NCI-H146 treated with DMSO at 0.1 percent for 48 hours (cell line): ENCODE measurements around the gene AJAP1.

ENCODE experiments used
- DNase-seq: peaks from one replicate; lab custom pipeline; 2025; ENCODE audit not compliant: unreplicated experiment; lab: John Stamatoyannopoulos, UW

The AJAP1 gene

GRCh38 chr1:4729090-4729471 is 74.7 kb downstream of the AJAP1 start:
- DNase-seq = no peak

DNA sequence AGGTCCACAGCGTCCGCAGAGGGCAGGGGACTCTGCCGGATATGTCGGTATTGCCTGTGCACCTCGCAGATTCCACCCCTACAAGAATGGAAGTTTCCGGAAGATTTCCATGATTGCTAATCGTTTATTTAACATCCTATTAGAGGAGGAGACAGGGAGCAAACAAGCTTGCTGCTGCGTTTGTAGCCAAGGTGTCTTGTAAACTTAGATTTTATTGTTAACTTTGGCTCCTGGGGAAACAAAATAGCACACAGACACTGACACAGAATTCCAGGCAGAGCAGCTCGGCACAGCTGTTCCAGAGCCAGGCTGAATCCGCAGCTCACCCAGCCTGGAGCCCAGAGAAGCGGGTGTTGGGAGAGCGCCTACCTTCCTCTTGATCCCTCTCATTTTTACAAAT is 75.7 kb downstream of the AJAP1 start:
- DNase-seq = no peak

- no peak for DNase-seq
Observed at GRCh38 chr1:4733446-4734177, 79.2 kb downstream of the AJAP1 start.

- no peak for DNase-seq
Observed at GRCh38 chr1:4734219-4734618, 79.8 kb downstream of the AJAP1 start.

- DNase-seq = no peak
Observed at GRCh38 chr1:4734791-4735190, 80.4 kb downstream of the AJAP1 start.

DNA sequence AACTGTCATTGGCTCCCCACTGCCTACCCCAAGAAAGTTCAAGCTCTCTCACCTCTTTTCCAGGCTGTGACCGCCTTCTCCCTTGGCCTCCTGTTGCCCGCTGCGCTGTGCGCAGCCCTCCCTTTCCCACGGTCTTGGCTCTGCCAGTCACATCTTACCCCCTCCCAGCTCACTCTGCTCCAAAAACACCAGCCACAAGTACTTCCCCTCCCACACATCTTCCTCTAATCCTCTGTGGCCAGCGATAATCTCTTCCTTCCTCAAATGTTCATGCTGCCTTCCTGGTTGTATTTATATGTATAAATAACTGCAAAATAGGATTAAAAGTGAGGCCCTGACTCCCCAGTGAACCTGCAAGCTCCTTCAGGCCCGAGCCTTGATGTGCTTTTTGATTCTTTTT is 81.8 kb downstream of the AJAP1 start:
- DNase-seq = no peak

DNA sequence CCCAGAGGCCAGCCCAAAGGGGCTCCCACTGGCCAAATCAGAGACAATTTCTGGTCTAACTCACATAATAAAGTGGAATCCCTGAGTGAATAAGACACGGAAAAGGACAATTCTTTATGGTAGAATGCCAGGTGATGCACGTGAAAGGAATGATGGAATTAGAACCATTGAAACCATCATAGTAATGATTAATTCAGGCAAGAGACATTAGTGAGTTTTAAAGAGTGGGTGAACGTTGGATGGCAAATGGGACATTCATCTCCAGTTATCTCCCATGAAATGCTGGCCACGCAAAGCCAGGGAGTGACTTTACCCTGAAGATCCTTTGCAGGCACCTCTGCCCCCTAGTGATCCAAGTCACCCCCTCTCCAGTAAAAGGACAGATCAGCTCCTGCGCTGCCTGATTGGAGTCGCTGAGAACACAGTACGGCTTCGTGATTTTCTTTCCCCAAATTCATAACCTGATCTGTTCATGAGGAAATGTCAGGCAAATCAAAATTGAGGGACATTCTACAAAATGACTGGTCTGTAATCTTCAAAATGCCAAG is 87.5 kb downstream of the AJAP1 start:
- no peak for DNase-seq

DNA sequence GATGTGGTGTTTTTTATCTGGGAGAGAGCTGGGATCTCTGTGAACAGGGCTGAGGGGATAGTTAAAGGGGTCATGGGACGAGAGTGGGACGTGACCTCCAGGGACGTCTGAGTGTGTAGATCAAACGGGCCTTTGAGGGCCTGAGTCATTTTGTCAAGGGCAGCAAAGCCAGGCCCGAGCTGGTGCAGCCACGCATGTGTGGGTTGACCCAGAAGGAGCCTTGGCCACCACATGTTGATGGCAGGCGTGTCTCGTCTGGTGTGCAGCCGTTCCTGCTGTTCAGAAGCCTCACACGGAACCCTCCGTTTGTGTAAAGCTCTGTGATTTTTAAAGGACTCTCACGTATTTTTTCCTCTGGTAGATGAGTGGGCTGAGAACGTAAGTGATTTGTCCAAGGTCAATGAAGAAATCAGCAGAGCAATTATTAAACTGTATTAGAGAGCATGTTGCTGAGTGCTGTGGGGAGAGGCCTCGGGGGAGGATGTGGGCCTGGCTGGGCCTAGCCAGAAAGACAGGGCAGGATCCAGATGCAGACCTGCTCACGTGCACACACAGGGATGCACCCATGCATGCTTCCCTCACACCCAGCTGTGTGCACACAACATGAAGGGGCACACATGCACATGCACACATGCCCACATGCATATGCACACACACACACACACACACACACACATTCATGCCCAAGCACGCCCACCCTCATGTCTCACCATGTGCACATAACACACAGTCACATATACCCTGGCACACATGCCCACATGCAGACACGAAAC is 89.8 kb downstream of the AJAP1 start:
- no peak for DNase-seq

- DNase-seq = no peak
Observed at GRCh38 chr1:4745560-4745959, 91.2 kb downstream of the AJAP1 start.

GRCh38 chr1:4749406-4749805 is 95.0 kb downstream of the AJAP1 start:
- DNase-seq = no peak

GRCh38 chr1:4750177-4750576 is 95.8 kb downstream of the AJAP1 start:
- DNase-seq = no peak

GRCh38 chr1:4752059-4752458 is 97.7 kb downstream of the AJAP1 start:
- DNase-seq = no peak

- DNase-seq = no peak
Observed at GRCh38 chr1:4754816-4755215, 100.4 kb downstream of the AJAP1 start.

DNA sequence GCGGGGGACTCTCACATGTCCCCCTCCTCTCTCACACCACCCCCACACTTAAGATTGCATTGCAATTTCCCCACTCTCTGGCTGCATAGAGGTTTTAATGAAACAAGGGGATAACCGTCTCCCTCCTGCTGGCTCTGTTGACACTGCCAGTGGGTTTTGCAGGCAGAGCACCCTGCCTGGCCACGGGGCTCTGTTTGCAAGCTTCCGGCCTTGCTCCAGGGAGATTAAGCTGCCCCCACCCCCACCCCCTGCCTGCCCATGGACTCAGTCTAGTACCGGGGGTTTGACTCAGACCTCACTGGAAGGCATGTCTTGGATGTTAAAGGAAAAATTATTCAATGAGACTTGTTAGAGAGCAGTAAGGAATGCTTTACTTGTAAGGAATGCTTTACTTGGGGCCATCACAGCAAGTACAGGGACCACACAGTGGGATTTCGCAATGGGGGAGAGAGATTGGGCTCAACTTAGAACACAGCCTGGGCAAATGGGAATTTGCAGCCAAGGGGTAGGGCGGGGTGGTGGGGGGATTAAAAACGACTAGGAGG is 101.0 kb downstream of the AJAP1 start:
- DNase-seq = no peak

DNA sequence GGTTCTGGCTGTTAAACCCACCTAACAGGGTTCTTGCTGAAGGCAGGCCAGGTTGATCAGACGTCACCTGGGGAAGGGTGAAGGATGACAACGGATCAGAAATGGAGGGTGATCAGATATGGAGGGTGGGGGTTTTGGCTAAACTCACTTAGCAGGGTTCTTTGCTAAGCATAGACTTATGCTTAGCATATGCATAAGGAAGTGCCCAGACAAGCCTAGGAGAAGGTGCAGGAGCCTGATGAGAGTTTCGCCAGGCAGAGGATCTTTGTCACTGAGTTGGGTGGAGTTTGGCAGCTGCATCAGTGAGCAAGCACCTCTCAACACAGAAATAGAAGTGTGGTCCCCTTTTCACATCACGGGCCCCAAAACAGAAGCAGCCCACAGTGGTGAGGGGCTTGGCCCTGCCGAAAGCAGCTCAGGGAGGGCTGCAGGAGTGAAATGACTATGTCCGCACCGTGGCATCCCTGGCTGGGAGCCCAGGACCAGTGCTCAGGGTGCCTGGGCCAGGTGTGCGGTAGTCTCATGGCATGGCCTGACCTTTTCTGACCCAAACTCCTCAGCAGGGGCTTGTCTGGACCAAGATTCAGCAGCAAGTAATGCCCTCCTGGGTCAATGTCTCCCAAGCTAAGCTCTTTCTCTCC is 101.6 kb downstream of the AJAP1 start:
- DNase-seq = no peak

DNA sequence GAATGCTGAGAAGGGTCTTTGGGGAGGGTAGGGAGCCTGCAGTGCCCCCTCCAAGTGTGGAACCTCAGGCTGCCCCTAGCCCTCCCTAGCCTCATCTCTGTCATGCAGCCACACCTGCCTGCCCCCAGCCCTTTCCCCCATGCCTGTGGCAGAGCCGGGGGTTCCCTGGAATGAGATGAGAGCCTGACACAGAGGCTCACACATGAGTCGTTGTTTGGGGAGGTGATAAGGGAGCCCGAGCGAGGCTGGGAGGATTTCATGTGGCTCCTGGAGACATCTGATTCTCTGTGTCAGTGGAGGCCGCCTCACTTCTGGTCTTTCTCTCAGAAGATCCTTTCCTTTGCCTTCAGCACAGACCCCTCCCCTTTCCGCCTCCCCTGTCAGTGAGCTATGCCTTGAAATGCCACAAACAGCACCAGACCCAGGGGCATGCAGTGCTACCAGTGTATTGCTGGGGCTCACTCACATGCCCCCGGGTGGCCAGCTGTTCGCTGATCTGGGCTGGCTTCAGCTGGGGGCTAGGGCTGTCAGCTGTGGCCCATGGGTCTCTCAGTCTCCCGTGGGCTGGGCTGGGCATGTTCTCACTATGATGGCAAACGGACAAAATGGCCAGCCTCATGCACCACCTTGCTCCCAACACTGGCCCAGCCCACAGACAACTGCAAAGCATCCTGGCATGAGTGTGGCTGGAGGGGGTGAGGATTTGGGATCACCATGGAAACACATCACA is 102.6 kb downstream of the AJAP1 start:
- no peak for DNase-seq

- no peak for DNase-seq
Observed at GRCh38 chr1:4759671-4760070, 105.3 kb downstream of the AJAP1 start.

GRCh38 chr1:4760088-4760487 is 105.7 kb downstream of the AJAP1 start:
- DNase-seq = no peak

- DNase-seq = no peak
Observed at GRCh38 chr1:4761324-4761723, 106.9 kb downstream of the AJAP1 start.

- DNase-seq = no peak
Observed at GRCh38 chr1:4762146-4762545, 107.7 kb downstream of the AJAP1 start.

- DNase-seq = no peak
Observed at GRCh38 chr1:4767308-4767707, 112.9 kb downstream of the AJAP1 start.
